Stimulated activated CD8-positive, alpha-beta memory T cell treated with anti-CD3 and anti-CD28 coated beads, Interleukin-15, amount 100 ng/mL, for 48 hours (primary cell): ENCODE data around the gene ACOXL.

Source experiments
- DNase-seq, 2 donors: peaks; one replicate each; pipeline ENCODE4 v3.0.0-alpha.2; 2020; ENCODE audit warnings: low read depth in 2 of 2

Gene ACOXL

GRCh38 chr2:110794390-110794789, 62.0 kb downstream of the ACOXL start:
- DNase-seq = no peak

DNA sequence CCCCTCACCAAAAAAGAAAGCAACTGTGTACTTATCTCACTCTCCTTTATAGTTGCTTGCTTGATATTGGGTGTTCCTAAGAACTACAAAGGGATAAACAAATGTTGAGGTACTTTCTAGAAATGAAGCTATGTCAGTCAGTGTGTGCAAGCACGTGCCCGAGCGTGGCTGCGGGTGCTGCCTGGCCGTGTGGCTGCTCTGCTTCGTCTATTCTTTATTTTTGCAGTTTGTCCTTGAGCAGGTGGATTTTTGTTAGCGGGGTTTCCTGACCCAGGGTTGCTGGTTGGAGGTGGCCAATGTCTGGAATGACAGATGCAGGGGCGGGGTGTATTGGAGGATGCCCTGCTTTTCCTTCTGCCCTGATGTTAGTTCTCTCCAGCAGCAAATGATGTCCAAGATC, 62.6 kb downstream of the ACOXL start:
- no peak for DNase-seq

GRCh38 chr2:110796716-110797301, 64.4 kb downstream of the ACOXL start:
- DNase-seq = no peak

- DNase-seq = no peak
Measured at GRCh38 chr2:110799376-110799775, 67.0 kb downstream of the ACOXL start.

GRCh38 chr2:110800611-110801402, 68.4 kb downstream of the ACOXL start:
- no peak for DNase-seq

DNA sequence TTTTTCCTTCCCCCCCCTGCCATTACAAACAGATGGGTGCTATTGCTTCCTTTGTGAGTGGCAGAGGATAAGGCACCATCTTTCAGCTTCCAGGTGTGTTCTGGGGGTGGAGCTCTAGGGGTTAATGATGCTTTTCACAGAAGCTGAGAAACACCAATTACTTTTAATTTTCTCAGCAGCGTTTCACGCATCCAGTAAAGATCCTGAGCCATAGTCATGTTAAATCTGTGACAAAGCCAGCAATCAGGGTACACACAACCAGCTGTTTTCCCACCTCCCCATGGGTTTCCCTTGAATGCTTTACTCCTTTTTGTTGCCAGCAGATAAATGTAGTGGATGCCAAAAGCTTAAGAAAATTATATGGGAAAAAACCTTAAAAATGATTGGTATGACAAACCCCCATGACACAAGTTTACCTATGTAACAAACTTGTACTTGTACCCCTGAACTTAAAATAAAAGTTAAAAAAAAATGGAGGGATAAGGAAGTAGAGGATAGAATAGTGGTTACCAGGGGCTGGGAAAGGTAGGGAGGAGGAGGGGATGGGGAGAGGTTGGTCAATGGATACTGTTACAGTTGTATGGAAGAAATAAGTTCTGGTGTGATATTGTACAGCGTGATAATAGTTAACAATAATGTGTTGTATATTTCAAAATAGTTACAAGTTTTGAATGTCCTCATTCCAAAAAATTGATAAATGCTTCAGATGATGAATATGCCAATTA, 70.0 kb downstream of the ACOXL start:
- DNase-seq = no peak

GRCh38 chr2:110804433-110804832, 72.1 kb downstream of the ACOXL start:
- no peak for DNase-seq

DNA sequence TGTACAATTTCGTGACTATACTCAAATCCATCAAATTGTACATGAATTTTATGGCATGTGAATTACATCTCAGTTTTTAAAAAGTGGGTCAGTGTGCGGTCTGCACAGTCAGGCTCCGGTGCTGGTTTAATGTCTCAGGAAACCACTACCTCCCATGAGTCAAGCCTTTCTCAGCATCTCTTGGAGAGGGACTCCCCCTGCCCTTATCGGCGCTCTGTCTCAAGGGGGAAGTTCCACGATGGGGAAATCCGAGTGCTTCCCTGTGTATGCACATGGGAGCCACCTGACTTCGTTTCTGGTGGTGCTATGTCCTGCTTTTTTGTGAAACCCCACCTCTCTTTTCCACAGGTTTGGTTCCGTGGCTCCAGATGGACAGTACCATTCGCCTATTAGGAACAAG, 72.5 kb downstream of the ACOXL start:
- peak; percentile 59 to 60 for DNase-seq

DNA sequence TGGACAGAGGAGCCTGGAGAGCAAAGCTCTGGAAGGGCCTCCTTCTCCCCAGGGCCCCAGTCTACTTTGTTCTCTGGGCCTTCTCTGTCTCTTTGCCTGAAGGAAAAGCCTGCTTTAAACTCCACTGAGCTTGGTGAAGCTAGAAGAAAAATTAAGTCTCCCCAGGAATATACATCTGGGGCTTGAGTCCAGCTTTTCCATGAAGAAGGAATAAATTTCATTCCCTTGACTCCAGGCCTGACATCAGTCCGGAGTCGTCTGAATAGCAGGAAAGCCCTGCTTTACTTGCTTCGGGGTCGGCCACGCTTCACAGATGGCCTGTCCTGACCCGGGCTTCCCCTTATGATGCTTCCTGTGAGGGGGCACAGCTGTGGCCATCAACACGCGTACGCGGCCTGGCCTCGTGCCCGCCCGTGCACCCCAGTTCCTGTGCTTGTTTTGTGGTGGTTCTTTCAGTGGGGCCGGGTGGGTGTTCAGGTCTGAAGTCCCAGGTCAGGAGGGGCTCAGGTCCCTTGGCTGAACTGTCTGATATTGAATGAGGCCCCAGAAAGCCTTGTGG, 73.6 kb downstream of the ACOXL start:
- DNase-seq = no peak

DNA sequence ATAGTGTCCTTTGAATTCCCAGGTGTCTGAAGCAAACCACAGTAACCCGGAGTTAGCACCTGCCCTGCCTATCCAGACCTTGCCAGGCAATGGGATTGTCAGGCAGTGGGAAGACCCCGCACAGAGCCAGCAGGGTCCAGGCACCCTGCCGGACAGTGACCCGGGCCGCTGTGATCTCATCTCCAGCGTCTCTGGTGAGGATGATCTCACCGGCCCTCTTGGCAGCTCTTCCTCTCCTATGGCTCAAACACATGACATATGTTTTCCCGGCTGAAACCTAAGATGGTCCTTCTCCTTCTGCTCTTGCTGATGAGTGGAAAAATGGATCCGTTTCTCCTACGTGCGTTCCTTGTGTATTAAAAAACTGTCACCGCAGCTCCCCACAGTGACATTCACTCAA, 75.1 kb downstream of the ACOXL start:
- DNase-seq = no peak

DNA sequence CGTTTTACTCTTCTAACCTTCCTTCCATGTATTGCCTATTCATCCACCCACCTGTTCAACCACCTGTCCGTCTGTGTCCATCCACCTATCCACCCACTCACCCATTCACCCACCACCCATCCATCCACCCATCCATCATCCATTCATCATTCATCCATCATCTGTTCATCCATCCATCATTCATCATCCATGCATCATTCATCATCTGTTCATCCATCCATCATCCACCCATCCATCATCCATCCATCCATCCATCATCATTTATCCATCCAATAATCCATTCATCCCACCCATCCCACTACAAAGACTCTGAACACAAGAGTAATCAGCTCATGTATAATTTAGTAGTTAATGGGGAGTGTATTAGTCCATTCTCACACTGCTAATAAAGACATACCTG, 78.0 kb downstream of the ACOXL start:
- no peak for DNase-seq

GRCh38 chr2:110812726-110813645, 80.6 kb downstream of the ACOXL start:
- no peak for DNase-seq

- DNase-seq = no peak
Measured at GRCh38 chr2:110813896-110814295, 81.5 kb downstream of the ACOXL start.

- DNase-seq = no peak
Measured at GRCh38 chr2:110815938-110816337, 83.6 kb downstream of the ACOXL start.

DNA sequence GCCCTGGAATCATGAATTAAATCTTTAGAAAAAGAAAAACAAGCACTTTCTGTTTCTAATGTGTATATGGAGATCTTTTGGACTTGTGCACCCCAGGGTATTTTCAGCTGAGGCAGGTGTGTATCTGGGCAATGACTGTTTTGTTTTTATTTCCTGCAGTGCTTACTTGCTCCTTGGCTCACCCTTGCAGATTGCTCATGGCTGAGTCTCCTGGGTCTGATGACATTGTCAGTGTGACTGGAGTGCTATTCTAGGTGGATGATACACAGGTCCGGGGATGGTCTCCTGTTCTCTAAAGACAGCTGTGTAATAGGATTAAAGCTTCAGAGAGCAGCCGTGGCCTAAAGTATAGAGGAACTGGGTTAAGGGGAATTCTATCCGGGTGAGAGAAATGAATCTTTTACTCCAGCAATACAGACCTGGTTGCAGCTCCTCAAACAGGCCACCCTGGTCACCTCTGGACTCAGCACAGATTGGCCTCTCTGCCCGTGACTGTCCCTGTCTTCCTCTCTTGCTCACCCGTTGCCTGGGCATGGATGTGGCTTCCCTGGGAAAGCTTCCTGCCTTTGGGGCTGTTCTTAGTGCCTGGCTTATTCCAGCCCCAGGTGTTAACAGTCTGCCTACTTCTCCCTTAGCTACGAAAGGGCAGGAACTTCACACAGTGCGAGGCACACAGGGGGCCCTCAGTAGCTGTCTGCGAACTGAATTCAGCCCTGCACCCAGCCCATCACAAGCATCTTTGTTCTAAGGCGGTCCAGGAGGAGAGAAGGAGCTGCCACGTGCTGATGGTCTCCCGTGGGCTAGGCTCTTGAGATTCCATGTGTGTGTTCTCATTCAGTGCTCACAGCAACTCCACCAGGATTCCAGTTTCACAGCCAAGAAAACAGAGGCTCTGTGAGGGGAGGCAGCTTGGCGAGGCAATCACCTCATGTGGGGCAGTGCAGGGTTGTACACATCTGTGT, 84.3 kb downstream of the ACOXL start:
- DNase-seq = no peak

DNA sequence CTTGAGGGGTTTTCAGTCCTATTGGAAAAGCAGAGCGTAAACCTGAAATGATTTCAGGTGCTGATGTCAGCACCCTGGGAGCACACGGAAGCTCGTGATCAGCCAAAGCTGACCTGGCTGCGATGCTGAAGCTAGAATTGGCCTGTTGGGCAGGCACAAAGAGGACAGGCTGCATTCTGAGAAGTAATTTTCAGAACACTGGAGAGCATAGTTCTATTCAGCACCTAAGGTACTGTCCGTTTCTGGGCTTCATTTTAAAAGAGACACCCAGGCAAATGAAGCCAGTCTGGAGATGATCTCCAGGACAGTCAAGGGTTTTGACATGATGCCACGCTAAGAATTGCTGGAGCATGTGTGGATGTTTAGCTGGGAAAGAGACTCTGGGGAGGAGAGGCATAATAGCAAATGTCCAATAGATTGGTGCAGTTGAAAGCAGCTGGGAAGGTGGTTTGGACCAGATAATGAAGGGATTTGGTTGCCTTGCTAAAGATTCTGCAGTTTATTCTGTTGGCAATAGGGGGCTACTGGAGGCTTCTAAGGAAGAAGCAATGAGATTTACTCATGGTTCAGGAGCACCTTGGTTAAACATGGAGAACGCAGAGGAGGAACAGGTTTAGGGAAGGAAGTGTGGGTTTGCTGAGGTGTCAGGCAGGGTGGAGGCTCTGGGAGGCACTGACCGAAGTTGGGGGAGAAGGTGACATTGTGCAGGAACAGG, 86.6 kb downstream of the ACOXL start:
- DNase-seq = no peak

GRCh38 chr2:110819711-110820110, 87.3 kb downstream of the ACOXL start:
- DNase-seq = no peak

GRCh38 chr2:110820128-110820527, 87.8 kb downstream of the ACOXL start:
- DNase-seq = no peak

DNA sequence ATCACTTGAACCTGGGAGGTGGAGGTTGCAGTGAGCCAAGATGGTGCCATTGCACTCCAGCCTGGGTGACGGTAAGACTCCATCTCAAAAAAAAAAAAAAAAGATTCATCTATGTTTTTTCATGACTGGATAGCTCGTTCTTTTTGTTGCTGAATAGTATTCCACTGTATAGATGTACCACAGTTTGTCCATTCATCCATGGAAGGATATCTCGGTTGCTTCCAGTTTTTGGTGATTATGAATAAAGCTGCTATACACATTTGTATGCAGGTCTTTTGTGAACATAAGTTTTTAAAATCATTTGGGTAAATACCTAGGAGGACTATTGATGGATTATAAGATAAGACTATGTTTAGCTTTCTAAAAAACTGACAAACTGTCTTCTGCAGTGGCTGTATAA, 90.8 kb downstream of the ACOXL start:
- DNase-seq = no peak

GRCh38 chr2:110827511-110827910, 95.1 kb downstream of the ACOXL start:
- DNase-seq = no peak
